Stimulated activated naive CD8-positive, alpha-beta T cell treated with anti-CD3 and anti-CD28 coated beads, Interleukin-15, Interleukin-2, amounts not matched to agents 100 ng/mL and 50 ng/mL, for 24 hours (primary cell): Measurements from ENCODE around the gene ARHGEF7.

Experiments used
- H3K27ac Mint-ChIP-seq: one replicate; pipeline ENCODE4 v1.8.0; 2021; ENCODE audit warnings: mild to moderate bottlenecking, mixed read lengths
- H3K27me3 Mint-ChIP-seq: one replicate; pipeline ENCODE4 v1.8.0; 2021; ENCODE audit warnings: mixed read lengths
- H3K36me3 Mint-ChIP-seq: one replicate; pipeline ENCODE4 v1.8.0; 2021; ENCODE audit warnings: low read depth, mixed read lengths
- H3K4me1 Mint-ChIP-seq: one replicate; pipeline ENCODE4 v1.8.0; 2021; ENCODE audit warnings: low read depth, mixed read lengths
- H3K4me3 Mint-ChIP-seq: one replicate; pipeline ENCODE4 v1.8.0; 2021; ENCODE audit warnings: mild to moderate bottlenecking, mixed read lengths
- H3K9me3 Mint-ChIP-seq: one replicate; pipeline ENCODE4 v1.8.0; 2021; ENCODE audit warnings: mixed read lengths

The ARHGEF7 gene

DNA sequence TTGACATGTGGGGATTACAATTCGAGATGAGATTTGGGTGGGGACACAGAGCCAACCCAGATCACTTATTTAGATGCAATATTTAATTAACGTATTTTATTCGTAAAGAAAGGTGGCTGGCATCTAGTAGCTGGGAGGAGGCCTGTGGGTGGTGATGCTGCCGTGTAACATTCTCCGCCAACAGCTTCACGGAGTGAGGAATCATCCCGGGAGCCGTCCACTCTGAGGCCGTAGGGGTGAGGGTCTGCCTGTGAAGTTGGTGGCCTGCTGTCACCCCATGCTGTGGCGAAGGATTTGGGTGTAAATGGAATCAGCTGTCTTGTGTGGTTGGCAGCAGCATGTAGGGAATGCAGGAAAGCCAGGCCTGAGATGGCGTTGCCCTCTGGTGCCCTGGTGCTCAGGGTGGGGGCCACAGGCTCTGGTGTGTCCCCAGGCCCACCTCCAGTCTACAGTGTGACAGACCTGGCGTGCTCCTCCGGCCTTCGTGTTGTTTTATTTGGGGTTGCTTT is 202.0 kb downstream of the ARHGEF7 start:
- Mint-ChIP-seq H3K9me3 (peaks cover 3% of the 10 kb centered on the region), H3K27ac (no peak overlapping the region), H3K36me3 (peaks cover 18% of the 10 kb centered on the region), H3K4me1 (no peaks in the 10 kb centered on the region), H3K27me3 (no peaks in the 10 kb centered on the region), H3K4me3 (no peak overlapping the region)

- no peaks in the 10 kb centered on the region for H3K27me3 Mint-ChIP-seq
- no peaks in the 10 kb centered on the region for H3K9me3 Mint-ChIP-seq
- H3K4me3 Mint-ChIP-seq = no peak overlapping the region
- H3K27ac Mint-ChIP-seq = no peak overlapping the region
- H3K36me3 Mint-ChIP-seq = peaks cover 13% of the 10 kb centered on the region
- no peaks in the 10 kb centered on the region for H3K4me1 Mint-ChIP-seq
These were observed 202.6 kb downstream of the ARHGEF7 start for GRCh38 chr13:111317571-111318345.

DNA sequence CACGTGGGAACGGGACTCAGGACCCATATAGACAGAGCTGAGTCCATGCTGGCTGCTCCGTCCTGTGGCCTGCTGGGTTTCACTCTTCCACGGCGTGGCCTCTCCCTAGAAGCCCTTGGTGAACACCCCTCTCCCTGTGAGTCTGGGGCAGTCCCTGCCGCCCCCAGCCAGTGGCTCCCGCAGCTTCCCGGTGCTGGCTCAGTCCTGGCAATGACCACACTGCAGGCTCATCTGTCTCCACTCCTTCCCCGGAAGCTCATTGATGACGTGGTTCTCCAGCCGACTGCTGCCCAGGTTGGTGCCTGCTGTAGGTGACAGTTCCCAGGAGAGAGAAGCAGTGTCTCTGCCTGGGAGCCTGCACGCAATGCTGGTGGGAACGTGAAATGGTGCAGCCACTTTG is 203.3 kb downstream of the ARHGEF7 start:
- Mint-ChIP-seq H3K9me3 (no peaks in the 10 kb centered on the region), H3K27ac (no peak overlapping the region), H3K36me3 (peaks cover 9% of the 10 kb centered on the region), H3K4me3 (no peak overlapping the region), H3K4me1 (no peaks in the 10 kb centered on the region), H3K27me3 (no peaks in the 10 kb centered on the region)

DNA sequence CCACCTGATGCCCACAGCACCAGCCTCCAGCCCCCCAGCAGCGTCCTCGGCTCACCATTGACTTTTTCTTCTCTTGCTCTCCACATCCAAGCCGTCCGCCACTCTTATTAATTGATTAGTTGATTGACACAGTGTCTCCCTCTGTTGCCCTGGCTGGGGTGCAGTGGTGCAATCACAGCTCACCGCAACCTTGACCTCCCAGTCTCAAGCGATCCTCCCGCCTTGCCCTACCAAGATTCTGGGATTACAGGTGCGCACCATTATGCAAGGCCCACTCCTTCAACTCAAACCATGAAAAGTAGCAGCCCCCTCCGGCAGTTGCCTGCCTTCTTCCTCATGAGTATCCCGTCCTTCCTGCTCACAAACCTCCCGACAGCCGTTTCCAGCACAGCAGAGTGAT is 204.4 kb downstream of the ARHGEF7 start:
- no peak overlapping the region for H3K4me3 Mint-ChIP-seq
- H3K4me1 Mint-ChIP-seq = no peaks in the 10 kb centered on the region
- H3K36me3 Mint-ChIP-seq = peaks cover 9% of the 10 kb centered on the region
- H3K9me3 Mint-ChIP-seq = no peaks in the 10 kb centered on the region
- H3K27me3 Mint-ChIP-seq = no peaks in the 10 kb centered on the region
- H3K27ac Mint-ChIP-seq = no peak overlapping the region

DNA sequence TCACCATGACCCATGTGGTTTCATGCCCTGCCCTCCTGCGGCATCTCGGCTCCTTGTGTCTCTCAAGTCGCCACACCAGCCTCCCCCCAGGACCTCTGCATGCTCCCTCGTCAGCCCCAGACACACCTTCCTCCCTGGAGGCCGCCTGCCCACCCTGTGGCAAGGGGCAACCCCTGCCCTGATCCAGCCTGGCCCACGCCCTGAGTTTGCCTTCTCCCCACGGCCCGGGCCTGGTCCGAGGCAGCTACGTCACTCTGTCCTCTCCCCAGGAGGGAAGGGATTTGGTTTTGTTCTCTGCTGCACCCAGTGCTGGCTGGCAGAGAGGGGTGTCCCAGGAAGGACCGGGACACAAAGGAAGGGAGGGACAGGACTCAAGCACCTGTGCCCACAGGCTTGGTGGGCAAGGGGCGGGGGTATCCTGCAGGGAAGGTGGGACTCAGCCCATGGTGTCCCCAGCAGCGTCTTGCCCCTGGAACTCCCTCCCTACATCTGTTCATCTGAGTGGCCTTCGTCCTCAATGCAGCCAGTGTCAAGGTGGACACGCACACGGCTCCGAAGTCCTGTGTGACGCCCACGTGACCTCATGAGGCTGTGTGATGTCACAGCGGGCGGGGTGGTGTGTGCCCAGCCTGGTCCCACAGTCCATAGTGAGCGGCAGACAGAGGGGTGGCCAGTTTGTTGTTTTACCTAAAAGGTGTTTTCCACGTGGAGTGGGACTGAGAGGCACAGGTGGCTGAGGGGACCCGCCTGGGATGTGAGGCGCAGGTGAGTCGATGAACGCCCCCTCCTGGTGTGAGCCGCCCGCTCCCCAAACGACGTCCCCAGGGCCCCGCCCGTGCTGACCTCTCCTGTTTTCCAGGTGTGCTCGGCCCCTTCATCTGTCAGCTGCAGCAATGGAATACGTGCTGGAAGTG is 205.1 kb downstream of the ARHGEF7 start, which contains the start of gene TEX29:
Gene TEX29 (plus strand): TSS at position 645 of the 914 bp plus-strand sequence. CDS start 249 bp downstream, at position 894.
- Mint-ChIP-seq H3K4me3 (no peak within 1 kb of the TSS), H3K36me3 (peaks cover 9% of the 10 kb centered on the region), H3K4me1 (no peaks in the 10 kb centered on the region), H3K27ac (no peak within 1 kb of the TSS), H3K27me3 (no peaks in the 10 kb centered on the region), H3K9me3 (no peaks in the 10 kb centered on the region)

GRCh38 chr13:111322001-111322915 is 207.1 kb downstream of the ARHGEF7 start:
- no peak overlapping the region for H3K27ac Mint-ChIP-seq
- H3K9me3 Mint-ChIP-seq = no peaks in the 10 kb centered on the region
- H3K4me1 Mint-ChIP-seq = no peaks in the 10 kb centered on the region
- peaks cover 5% of the 10 kb centered on the region for H3K36me3 Mint-ChIP-seq
- H3K27me3 Mint-ChIP-seq = no peaks in the 10 kb centered on the region
- no peak overlapping the region for H3K4me3 Mint-ChIP-seq

GRCh38 chr13:111322916-111323331 is 207.8 kb downstream of the ARHGEF7 start:
- peaks cover 5% of the 10 kb centered on the region for H3K36me3 Mint-ChIP-seq
- H3K9me3 Mint-ChIP-seq = no peaks in the 10 kb centered on the region
- H3K4me1 Mint-ChIP-seq = no peaks in the 10 kb centered on the region
- no peak overlapping the region for H3K27ac Mint-ChIP-seq
- no peaks in the 10 kb centered on the region for H3K27me3 Mint-ChIP-seq
- no peak overlapping the region for H3K4me3 Mint-ChIP-seq

GRCh38 chr13:111323549-111323948 is 208.4 kb downstream of the ARHGEF7 start:
- H3K4me1 Mint-ChIP-seq = no peaks in the 10 kb centered on the region
- H3K27ac Mint-ChIP-seq = no peak overlapping the region
- no peaks in the 10 kb centered on the region for H3K27me3 Mint-ChIP-seq
- peak overlapping the region; percentile 5 for H3K4me3 Mint-ChIP-seq
- peaks cover 5% of the 10 kb centered on the region for H3K36me3 Mint-ChIP-seq
- no peaks in the 10 kb centered on the region for H3K9me3 Mint-ChIP-seq

- H3K27me3 Mint-ChIP-seq = no peaks in the 10 kb centered on the region
- peaks cover 5% of the 10 kb centered on the region for H3K36me3 Mint-ChIP-seq
- no peaks in the 10 kb centered on the region for H3K9me3 Mint-ChIP-seq
- H3K4me1 Mint-ChIP-seq = no peaks in the 10 kb centered on the region
- H3K4me3 Mint-ChIP-seq = peak overlapping the region; percentile 5
- H3K27ac Mint-ChIP-seq = no peak overlapping the region
These were observed 209.0 kb downstream of the ARHGEF7 start for GRCh38 chr13:111323950-111324651.

- H3K9me3 Mint-ChIP-seq = no peaks in the 10 kb centered on the region
- no peak overlapping the region for H3K27ac Mint-ChIP-seq
- H3K4me3 Mint-ChIP-seq = no peak overlapping the region
- H3K36me3 Mint-ChIP-seq = peaks cover 1% of the 10 kb centered on the region
- H3K4me1 Mint-ChIP-seq = no peaks in the 10 kb centered on the region
- no peaks in the 10 kb centered on the region for H3K27me3 Mint-ChIP-seq
These were observed 209.6 kb downstream of the ARHGEF7 start for GRCh38 chr13:111324736-111325135.

DNA sequence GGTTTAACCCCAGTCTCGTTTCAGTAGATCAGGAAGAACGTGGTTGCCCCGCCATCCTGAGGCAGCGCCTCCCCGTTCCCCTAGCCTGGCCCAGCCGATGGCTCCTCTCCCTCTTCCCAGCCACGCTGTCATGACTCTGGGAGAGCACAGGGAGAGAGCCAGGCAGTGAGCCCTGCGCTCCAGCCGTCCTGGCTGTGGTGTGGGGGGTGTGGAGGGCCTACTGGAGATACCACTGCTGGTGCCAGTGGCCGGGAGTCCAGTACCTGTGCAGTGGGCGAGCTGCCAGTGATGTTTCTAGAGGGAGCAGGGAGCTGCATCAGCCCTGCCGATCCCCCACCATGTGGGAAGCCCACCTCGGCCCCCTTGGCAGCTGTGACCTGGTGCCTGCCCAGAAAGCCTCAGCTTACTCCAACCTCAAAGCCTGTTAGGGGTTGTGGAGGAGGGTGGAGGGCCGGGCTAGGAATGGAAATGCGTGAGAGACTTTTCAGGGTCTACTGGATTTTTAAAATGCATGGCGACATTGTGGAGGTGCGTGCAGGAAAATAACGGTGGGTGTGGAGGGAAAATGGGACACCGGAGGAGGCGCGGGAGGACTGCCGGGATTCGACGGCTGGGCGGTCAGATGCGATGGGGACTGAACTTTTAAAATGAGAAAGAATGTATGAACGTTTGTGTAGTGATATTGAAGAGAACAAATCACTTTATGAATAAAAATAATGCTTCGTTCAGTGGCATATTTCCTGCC is 210.2 kb downstream of the ARHGEF7 start:
- Mint-ChIP-seq H3K27ac (no peak overlapping the region), H3K4me1 (no peaks in the 10 kb centered on the region), H3K9me3 (no peaks in the 10 kb centered on the region), H3K27me3 (no peaks in the 10 kb centered on the region), H3K36me3 (no peaks in the 10 kb centered on the region), H3K4me3 (no peak overlapping the region)

DNA sequence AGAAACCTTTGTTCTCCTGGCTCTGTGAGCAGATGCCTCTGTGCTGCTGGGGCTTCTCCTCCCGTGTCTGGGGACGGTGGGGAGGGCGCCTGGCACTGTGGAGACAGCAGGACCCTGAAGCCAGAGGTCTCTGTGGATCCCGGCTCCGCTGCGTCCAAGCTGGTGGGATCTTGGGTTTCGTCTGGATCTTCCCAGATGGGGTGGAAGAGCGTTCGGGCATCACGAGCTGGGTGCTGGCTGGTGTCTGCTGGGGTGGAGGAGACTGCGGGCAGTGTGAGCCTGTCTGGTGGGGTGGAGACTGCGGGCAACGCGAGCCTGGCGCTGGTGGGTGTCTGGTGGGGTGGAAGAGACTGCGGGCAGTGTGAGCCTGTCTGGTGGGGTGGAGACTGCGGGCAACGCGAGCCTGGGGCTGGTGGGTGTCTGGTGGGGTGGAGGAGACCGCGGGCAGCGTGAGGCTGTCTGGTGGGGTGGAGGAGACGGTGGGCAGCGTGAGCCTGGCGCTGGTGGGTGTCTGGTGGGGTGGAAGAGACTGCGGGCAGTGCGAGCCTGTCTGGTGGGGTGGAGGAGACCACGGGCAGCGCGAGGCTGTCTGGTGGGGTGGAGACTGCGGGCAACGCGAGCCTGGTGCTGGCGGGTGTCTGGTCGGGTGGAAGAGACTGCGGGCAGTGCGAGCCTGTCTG is 211.0 kb downstream of the ARHGEF7 start:
- Mint-ChIP-seq H3K4me1 (no peaks in the 10 kb centered on the region), H3K9me3 (no peaks in the 10 kb centered on the region), H3K27ac (no peak overlapping the region), H3K27me3 (no peaks in the 10 kb centered on the region), H3K36me3 (no peaks in the 10 kb centered on the region), H3K4me3 (no peak overlapping the region)

- Mint-ChIP-seq H3K27ac (no peak overlapping the region), H3K4me1 (no peaks in the 10 kb centered on the region), H3K9me3 (no peaks in the 10 kb centered on the region), H3K4me3 (no peak overlapping the region), H3K27me3 (no peaks in the 10 kb centered on the region), H3K36me3 (no peaks in the 10 kb centered on the region)
These were observed 211.5 kb downstream of the ARHGEF7 start for GRCh38 chr13:111326621-111326965.
